ENCODE results near the gene CNTROB.

CNTROB gene

DNA sequence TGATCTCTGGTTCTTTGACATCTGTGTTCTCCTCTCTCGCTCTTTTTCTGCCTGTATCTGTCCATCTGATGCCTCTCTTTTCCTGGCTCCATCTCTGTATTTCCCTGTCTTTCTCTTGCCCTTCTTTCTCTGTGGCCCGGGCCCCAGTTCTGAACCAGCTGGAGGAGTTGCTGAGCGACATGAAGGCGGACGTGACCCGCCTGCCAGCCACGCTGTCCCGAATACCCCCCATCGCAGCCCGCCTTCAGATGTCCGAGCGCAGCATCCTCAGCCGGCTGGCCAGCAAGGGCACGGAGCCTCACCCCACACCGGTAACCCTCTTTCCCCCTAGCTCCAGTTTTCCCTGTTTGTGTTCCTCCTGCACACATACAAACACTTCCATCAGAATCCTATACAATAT lies 21.7 kb upstream of the CNTROB start:
- DNase-seq = no peak

DNA sequence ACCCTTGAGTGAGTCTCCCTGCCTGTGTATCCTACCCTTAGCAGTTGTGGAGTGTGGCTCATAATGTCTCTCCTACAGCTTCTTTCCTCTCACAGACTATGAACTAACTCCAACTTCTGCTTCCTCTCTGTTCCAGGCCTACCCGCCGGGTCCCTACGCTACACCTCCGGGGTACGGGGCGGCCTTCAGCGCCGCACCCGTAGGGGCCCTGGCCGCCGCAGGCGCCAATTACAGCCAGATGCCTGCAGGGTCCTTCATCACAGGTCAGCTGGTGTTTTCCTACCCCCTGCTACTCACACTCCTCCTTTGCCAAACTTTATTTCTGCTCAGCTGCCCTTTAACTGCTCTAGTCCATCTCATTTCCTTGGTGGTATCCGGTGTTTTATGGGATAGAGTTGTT lies 21.3 kb upstream of the CNTROB start:
- no peak for DNase-seq

DNA sequence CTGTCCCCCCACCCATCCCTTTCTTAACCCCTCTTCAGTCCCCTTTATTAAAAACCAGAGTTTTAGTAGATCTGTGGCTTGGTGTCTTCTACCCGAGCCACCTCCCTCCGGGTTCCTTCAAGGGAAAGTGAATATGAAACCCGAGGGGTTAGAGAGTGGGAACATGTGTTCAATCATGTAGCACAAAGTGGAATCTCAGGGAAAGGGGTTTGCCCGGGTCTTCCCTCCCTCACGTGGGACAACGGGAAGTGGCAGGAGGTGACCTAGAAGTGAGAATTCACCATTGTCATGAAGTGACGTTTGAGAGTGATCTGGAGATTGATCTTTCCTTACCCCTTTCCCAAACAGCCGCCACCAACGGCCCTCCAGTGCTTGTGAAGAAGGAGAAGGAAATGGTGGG lies 20.9 kb upstream of the CNTROB start:
- no peak for DNase-seq

DNA sequence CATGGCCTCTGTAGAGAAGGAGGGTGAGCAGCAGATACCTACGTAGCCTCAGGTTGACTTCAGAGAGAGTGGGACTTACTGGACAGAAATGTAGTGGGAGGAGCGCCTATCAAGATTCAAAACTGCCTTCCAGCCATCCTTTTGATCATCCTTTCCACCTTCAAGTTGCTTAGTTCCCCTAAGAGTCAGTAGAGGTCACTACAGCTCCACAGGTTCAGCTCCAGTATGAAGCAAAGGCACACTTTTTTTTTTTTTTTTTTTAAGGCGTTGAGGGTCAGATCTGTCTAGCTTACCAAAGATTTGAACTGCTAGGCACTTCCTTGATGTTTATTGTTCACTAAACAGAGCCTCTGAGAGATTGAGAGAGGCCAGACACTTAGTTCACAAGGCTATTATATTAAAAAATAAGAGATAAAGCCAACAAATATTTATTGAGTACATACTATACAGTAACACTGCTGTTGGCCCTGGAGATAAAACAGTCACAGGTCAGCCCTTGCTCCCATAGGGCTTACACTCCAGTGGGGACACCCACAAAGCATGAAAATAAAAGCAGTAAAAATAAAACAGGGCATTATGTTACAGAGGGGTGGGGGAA lies 19.0 kb upstream of the CNTROB start:
- peak; percentile 81 for DNase-seq

DNA sequence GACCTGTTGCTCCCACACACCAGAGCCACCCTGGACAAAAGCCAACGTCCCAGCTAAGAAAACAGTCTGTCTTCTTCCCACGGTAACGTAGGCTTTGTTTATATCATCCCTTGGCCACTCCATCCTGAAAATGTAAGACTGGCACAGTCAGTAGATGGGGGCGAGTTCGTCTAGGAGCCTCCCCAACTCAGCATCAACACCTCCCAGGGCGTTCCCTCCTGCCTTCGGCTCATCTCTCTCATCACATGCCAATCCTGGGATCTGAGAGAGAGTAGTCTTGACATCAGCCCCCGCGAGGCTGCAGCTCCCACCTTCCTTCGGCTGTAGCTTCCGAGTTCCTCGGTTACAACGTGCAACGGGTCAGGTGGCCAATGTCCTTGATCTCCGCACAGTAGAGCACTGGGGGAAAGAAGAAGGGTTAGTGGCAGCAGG lies 16.8 kb upstream of the CNTROB start:
- DNase-seq = no peak

DNA sequence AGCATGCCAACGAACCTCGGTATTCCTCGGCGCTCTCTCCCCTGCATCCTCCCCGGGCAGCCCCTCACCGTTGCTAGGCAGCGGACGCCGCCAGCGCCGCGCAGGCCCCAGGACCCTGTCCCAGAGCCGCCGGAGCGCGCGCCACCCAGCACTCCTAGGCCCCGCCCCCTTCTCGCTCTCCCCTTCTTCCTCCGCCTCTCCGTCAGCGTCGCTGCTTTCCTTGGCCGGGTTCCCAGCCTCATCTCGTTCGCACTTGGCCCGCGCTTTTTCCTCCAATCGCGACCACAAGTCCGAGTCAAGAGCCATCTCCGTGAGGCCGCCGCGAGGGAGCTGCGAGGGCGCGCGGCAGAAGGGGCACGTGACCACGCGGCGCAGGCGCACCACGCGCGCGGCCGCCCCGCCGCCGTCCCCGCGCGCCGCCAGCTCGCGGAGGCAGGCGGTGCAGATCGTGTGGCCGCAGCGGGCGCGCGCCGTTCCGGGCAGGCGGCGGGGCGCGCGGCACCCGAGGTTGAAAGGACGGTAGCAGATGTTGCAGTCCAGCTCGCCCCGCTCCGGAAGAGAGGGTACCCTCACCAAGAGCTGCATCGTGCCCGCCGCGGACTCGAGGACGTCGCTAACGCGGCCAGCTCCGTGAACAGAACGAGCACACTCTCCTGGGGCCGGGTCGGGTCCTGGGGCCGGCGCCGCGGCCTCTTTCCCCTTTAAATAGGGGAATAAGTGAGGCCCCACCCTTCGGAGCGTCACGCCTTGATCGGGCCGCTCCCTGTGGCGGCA lies 16.2 kb upstream of the CNTROB start, which contains the start of gene RNF227:
Gene RNF227, minus strand, starts transcription at position 679 of the 774 bp plus-strand sequence. Its CDS starts 94 bp downstream, at position 585.
- peak; percentile 92 for DNase-seq

DNA sequence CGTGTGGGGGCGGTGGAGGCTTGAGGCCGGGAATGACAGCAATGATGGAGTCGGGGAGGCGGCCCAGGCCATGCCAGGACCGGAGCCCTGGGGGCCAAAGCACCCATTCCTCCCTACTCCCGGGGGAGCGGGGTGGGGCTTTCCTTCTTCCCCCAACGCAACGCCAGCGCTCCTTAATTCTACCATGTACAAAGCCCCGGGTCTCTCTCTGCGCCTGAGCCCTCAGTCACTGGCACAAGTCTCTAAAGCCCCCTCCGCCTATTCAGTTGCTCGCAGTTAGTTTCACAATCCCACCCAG lies 15.7 kb upstream of the CNTROB start:
- DNase-seq = no peak

DNA sequence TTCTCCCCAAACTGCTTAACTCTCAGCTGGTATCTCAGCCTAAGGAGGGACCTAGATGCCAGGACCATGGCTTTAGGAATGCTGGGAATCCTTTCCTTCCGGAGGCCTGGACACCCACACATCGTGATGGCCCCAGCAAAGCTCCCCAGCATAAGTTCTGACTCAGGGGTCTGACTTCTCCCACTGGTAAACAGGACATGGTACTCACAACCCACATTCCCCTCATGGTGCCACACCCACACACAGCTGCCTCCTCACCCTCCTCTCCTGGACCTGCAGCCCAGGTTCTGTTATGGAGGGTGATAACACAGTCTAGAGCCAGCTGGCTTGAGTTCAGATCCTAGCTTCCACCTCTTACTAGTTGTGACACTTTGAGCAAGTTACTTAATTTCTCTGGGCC lies 15.2 kb upstream of the CNTROB start:
- no peak for DNase-seq

DNA sequence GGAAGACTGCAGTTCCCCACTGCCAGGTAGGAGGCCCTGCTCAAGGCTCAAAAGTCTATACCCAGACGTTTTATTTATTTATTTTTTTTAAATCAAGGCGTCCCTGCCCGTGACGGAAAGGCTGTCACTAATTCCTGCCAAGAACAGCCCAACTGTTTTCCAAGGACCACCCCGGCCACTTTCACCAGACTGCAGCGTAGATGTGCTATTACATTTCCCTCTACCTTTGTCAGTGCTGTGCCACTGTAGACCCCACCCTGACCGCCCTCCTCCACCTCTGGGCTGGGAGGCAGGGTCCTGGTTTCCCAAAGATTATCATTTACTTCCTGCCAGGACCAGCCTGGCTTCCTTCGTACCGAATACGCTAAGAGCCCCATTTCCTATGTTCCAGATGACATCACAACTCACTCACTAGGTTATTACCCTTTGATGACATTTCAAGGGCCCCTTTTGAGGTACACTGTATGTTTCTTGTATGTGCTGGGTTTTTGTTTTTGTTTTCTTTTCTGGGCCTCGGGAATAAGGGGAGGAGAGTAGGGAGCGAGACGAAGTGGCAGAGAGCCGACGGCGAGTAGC lies 9.6 kb upstream of the CNTROB start:
- no peak for DNase-seq

DNA sequence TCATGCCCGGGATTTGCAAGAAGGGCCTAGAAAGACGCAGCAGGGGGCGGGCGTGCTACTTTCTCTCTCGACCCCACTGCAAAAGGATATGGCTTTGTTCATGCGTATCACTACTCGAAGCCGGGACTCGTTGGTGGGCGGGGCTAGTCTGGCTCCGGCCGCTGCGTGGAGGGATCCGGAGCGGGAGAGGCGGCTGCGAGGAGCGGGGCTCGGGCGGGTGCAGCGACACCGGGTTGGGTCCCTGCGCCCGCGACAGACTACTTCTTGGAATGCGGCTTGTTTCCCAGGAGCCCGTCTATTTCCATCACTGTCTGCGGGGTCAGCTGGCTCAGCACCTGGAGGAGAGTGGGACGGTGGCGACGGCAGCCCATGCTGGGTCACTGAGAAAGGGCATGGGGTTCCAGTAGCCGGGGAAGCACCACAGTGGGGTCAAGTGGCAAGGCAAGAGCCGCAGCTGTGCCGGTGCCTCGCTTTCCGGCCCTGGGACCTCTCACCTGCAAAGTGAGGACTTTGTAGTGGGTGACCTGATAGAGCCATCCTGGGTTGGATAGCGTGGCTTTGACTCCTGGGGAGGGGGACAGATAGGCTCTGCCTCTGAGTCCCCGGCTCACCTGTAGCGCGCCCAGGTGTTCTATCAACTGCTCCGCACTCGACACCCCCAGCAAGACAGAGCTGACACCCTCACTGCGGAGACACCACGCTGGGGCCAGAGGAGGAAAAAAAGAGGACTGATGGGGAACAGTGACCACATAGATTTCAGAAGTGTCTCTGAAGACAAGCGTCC lies 9.0 kb upstream of the CNTROB start:
- DNase-seq = no peak

DNA sequence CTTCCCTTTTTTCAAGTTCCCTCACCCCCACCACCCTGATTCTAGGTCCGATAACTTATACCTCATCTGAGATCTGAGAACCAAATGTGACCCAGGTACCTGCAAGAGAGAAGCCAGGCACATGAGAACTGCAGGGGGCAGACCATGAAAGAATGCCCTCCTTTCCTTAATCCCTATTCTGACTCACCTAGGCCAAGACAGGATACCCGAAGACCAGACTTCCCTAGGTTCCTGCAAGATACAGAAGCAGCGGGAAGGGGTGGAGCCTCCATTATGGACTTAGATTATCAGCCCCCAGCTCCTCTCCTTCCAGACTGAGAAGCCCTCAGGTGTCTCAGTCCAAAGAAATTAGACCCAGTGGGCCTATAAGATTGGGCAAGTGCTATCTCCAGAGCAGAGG lies 4.4 kb upstream of the CNTROB start:
- peak; percentile 29 for DNase-seq

DNA sequence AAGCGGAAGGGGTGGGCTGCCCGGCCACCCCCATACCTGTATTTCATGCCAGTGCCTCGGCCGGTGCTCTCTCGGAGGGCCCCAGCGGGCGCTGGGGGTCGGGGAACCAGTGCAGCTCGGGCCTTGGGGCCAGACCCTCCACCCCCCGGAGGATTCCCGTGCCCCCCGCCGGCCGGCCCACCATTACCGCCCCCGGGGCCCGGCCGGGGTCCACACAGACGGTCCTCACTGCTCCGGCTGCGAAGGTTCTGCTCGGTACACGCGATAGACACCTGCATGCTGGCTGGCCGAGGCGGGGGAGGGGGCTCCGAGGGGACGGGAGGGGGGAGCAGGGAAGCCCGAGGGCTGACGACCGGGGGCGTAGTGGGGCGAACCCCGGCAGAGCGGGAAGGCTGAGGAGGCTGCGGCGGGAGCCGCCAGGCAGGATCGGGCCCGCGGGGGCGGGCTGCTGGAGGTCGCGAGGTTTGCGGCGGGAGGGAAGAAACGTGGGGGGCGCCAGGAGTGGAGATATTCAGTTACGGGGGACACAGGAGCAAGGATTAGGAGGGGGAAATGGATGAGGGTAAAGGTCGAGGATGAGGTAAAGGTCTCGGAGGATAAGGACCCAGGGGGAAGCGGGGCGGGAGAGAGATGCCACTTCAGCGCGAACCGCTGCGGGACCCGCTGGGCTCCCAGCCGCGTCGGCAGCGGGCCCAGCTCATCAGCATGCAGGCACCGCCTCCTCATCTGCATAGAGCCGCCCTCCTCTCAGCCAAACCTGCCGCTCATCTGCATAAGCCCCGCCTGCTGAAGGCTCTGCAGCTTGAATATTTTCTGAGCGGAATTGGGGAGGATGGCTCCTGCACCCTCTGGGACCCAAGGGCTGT lies 2.6 kb upstream of the CNTROB start, which contains the start of gene KCNAB3:
Gene KCNAB3, minus strand, starts transcription at position 699 of the 866 bp plus-strand sequence. Its CDS starts 421 bp downstream, at position 278.
- peak; percentile 66 for DNase-seq

DNA sequence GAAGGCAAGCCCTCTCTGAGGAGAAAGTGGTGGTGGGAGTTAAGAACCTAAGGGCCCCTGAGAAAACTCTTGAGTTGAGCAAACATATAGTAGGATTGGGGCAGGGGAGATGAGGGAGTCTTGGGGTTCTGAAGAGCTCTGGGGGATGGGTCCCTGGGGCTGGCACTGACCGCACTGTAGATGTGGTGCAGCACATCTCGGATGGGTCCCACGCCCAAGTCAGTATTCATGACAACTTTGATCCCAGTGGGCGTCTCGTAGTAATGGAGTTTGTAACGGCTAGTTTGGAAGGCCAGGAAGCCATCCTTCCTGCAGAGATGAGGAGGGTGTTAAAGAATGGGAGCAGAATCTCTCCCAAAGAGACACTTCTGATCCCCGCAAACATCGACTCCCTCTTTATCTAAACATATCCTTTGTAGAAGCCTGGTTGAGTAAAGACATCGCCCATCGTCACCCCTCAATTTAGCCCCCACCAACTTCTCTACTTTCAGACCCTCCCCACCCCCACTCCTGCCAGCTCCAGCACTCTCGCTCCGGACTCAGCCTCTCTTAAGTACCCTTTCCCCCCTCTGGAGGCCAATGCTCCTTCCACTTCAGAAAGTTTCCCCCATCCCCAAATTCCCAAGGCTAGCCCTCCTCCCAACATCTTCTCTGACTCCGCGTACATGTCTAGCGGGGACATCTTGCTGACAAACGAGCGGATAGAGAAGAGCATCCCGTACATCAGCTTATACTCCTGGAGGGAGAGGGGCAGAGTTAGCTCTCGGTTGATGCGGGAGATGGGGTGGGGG lies 970 bp upstream of the CNTROB start:
- no peak for DNase-seq

DNA sequence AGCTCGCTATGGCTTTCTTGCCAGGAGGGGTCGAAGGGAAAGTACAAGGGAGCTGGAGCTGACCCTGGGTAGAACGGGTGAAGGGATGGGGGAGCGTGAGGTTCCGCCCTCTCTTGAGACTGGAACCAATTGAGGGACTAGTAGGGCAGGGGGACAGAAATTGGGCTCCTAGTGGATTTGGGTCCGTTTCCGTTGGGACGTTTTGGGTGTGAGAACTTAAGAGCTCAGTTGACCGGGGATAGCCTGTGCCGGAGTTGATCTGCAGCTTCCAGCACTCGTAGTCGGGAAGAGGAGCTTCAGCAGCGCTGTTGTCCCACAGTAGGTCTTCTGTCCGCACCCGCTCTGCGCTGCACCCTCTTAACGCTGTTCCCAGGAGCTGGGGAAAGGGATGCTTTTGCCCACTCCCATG lies 481 bp downstream of the CNTROB start:
- peak; percentile 36 for DNase-seq

DNA sequence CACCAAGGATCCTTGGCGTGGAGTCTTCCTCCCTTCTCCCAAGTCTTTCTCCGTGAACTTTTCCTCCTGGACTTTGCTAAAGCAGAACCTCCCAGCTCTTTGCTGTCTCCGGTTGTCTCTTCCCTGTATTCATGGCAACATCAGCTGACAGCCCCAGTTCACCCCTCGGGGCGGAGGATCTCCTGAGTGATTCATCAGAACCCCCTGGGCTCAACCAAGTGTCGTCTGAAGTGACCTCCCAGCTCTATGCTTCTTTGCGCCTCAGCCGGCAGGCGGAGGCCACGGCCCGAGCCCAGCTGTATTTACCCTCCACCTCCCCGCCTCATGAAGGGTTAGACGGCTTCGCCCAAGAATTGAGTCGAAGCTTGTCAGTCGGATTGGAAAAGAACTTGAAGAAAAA lies 943 bp downstream of the CNTROB start:
- DNase-seq = peak; percentile 76

DNA sequence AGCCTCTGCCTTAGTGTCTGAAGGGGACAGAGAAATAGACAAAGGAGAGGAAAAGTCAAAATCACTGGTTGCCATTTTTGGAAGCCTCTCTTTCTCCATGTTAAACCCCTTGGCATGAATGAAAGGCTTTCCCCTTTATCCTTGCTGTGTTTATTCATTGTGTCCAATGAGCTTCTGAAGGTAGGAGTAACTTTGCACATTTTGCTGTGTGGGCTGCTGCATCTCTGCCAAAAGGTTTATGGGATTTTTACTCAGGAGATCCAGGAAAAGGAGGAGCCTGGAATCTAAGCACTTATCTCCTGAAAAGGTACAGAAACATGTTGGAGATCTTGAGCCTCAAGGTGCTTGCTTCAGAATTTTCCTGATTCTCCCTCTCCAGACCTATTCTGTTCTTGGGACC lies 3.9 kb downstream of the CNTROB start:
- DNase-seq = no peak

DNA sequence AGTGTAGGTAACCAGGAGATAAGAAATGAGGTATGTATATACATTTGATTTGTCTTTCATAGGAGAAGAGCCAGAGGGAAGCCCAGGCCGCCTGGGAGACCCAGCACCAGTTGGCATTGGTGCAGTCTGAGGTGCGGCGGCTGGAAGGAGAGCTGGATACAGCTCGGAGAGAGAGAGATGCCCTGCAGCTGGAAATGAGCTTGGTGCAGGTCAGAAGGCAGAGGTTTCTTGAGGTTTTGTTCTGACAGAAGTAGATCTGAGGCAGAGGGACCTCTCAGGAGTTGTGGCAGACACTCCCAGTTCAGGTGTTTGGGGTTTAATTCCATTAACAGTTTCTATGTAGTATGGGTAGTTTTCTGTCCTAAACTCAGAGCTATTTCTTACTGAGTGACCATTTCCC lies 8.0 kb downstream of the CNTROB start:
- no peak for DNase-seq

DNA sequence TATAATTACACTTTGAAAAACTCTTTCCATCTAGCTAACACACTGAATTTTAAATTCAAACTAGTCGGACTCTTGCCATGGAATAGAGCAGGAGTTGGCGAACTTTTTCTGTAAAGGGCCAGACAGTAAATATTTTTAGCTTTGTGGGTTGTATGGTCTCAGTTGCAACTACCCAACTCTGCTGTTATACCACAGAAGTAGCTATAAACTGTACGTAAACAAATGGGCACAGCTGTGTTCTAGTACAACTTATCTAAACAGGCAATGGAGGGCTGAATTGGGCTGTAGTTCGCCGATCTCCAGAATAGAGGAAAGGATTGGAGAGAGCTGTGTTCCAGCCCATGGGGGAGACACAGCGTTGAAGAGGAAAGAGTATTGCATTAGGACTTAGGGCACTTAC lies 8.7 kb downstream of the CNTROB start:
- no peak for DNase-seq

DNA sequence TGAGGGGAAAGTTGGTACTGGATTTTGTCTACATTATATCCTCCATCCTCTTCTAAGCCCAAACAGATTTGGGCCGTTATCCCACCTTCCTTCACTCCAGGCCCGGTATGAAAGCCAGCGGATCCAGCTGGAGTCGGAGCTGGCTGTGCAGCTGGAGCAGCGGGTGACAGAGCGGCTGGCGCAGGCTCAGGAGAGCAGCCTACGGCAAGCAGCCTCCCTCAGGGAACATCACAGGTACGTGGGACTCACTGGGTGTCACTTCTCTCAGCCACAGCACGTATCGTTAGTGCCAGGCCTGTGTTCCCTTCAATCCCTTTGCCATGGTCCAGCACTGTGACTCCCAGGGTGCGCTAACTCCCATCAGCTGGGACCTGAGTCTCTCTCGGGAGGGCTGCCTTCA lies 11.3 kb downstream of the CNTROB start:
- DNase-seq = no peak

DNA sequence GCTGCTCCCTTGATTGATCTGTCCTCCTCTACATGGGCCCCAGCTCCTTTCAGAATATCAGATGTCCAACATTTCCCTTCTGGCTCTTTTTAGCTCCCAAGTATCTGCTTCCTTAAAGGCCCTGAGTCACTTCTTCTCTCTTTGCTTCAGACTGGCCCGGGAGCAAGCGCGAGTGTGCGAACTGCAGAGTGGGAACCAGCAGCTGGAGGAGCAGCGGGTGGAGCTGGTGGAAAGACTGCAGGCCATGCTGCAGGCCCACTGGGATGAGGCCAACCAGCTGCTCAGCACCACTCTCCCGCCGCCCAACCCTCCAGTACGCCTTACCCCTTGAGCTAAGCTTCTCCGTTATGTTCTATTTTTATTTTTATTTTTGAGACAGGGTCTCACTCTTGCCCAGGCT lies 12.3 kb downstream of the CNTROB start:
- DNase-seq = peak; percentile 39

DNA sequence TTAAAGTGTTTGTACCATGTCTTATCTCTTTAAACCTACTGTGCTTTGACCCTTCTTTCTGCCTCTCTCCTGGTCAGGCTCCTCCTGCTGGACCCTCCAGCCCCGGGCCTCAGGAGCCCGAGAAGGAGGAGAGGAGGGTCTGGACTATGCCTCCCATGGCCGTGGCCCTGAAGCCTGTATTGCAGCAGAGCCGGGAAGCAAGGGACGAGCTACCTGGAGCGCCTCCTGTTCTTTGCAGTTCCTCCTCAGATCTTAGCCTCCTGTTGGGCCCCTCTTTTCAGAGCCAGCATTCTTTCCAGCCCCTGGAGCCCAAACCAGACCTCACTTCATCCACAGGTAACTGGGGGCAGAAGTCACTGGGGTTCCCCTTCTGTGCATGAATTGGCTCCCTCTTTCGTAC lies 13.6 kb downstream of the CNTROB start:
- no peak for DNase-seq

DNA sequence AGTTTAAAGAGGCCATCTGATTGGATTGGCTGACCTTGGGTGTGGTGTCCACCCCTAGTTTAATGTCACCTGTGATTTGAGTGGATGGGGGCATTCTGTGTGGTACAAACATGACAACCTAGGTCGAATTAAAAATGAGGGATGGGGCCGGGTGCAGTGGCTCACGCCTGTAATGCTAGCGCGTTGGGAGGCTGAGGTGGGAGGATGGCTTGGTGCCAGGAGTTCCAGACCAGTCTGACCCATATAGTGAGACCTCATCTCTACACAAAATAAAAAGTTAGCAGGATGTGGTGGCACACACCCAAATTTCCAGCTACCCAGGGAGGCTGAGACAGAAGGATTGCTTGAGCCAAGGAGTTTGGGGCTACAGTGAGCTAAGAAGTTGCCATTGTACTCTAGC lies 14.4 kb downstream of the CNTROB start:
- DNase-seq = no peak
